ENCODE data around the gene RIMS1. TPM values are rescaled to one million over a fixed set of nuclear protein-coding genes. Genes with fewer than 3 reads are reported as not detected.

The RIMS1 gene
- total RNA-seq, 1 experiment from 2014 or later: not detected

GRCh38 chr6:72182337-72183246 lies 296.2 kb downstream of the RIMS1 start:
- in situ Hi-C loops (cut with HindIII; ENCODE audit: low pct_unique_long_range_greater_than_20kb, low sequenced_read_pairs): no loop called here

GRCh38 chr6:72203983-72204382 lies 317.6 kb downstream of the RIMS1 start:
- in situ Hi-C loops (cut with HindIII; ENCODE audit: low pct_unique_long_range_greater_than_20kb, low sequenced_read_pairs): no loop called here

More at GRCh38 chr6:72182337-72183246, 296.2 kb downstream of the RIMS1 start:
- no peak for DNase-seq (ENCODE audit: low read depth, low spot score)

GRCh38 chr6:72205500-72205899 lies 319.1 kb downstream of the RIMS1 start:
- in situ Hi-C loops (cut with HindIII; ENCODE audit: low pct_unique_long_range_greater_than_20kb, low sequenced_read_pairs): no loop called here
- DNase-seq (ENCODE audit: low read depth, low spot score): no peak

More at GRCh38 chr6:72203983-72204382, 317.6 kb downstream of the RIMS1 start:
- DNase-seq (ENCODE audit: low read depth, low spot score): no peak

- in situ Hi-C loops (cut with HindIII; ENCODE audit: low pct_unique_long_range_greater_than_20kb, low sequenced_read_pairs): no loop called here
- DNase-seq (ENCODE audit: low read depth, low spot score): no peak
Measured at GRCh38 chr6:72206606-72207005, 320.3 kb downstream of the RIMS1 start.

GRCh38 chr6:72212686-72213085 lies 326.3 kb downstream of the RIMS1 start:
- DNase-seq (ENCODE audit: low read depth, low spot score): no peak
- in situ Hi-C loops (cut with HindIII; ENCODE audit: low pct_unique_long_range_greater_than_20kb, low sequenced_read_pairs): no loop called here

- in situ Hi-C loops (cut with HindIII; ENCODE audit: low pct_unique_long_range_greater_than_20kb, low sequenced_read_pairs): no loop called here
- no peak for DNase-seq (ENCODE audit: low read depth, low spot score)
Measured at GRCh38 chr6:72213654-72214053, 327.3 kb downstream of the RIMS1 start.

GRCh38 chr6:72216222-72217068 lies 330.1 kb downstream of the RIMS1 start:
- in situ Hi-C loops (cut with HindIII; ENCODE audit: low pct_unique_long_range_greater_than_20kb, low sequenced_read_pairs): no loop called here
- DNase-seq (ENCODE audit: low read depth, low spot score): no peak

GRCh38 chr6:72217626-72218025 lies 331.3 kb downstream of the RIMS1 start:
- in situ Hi-C loops (cut with HindIII; ENCODE audit: low pct_unique_long_range_greater_than_20kb, low sequenced_read_pairs): no loop called here
- DNase-seq (ENCODE audit: low read depth, low spot score): no peak

- DNase-seq (ENCODE audit: low read depth, low spot score): peak; percentile 64
- in situ Hi-C loops (cut with HindIII; ENCODE audit: low pct_unique_long_range_greater_than_20kb, low sequenced_read_pairs): no loop called here
Measured at GRCh38 chr6:72218125-72218524, 331.8 kb downstream of the RIMS1 start.

GRCh38 chr6:72219536-72219935 lies 333.2 kb downstream of the RIMS1 start:
- no peak for DNase-seq (ENCODE audit: low read depth, low spot score)
- in situ Hi-C loops (cut with HindIII; ENCODE audit: low pct_unique_long_range_greater_than_20kb, low sequenced_read_pairs): no loop called here

GRCh38 chr6:72238021-72238420 lies 351.7 kb downstream of the RIMS1 start:
- no peak for DNase-seq (ENCODE audit: low read depth, low spot score)
- in situ Hi-C loops (cut with HindIII; ENCODE audit: low pct_unique_long_range_greater_than_20kb, low sequenced_read_pairs): no loop called here

GRCh38 chr6:72238900-72239299 lies 352.6 kb downstream of the RIMS1 start:
- in situ Hi-C loops (cut with HindIII; ENCODE audit: low pct_unique_long_range_greater_than_20kb, low sequenced_read_pairs): no loop called here
- no peak for DNase-seq (ENCODE audit: low read depth, low spot score)

- in situ Hi-C loops (cut with HindIII; ENCODE audit: low pct_unique_long_range_greater_than_20kb, low sequenced_read_pairs): no loop called here
- DNase-seq (ENCODE audit: low read depth, low spot score): peak; percentile 1
Measured at GRCh38 chr6:72245565-72245964, 359.2 kb downstream of the RIMS1 start.

GRCh38 chr6:72246926-72247325 lies 360.6 kb downstream of the RIMS1 start:
- in situ Hi-C loops (cut with HindIII; ENCODE audit: low pct_unique_long_range_greater_than_20kb, low sequenced_read_pairs): no loop called here
- peak; percentile 44 for DNase-seq (ENCODE audit: low read depth, low spot score)

- DNase-seq (ENCODE audit: low read depth, low spot score): no peak
- in situ Hi-C loops (cut with HindIII; ENCODE audit: low pct_unique_long_range_greater_than_20kb, low sequenced_read_pairs): no loop called here
Measured at GRCh38 chr6:72248621-72249020, 362.3 kb downstream of the RIMS1 start.

- no peak for DNase-seq (ENCODE audit: low read depth, low spot score)
- in situ Hi-C loops (cut with HindIII; ENCODE audit: low pct_unique_long_range_greater_than_20kb, low sequenced_read_pairs): no loop called here
Measured at GRCh38 chr6:72250664-72251063, 364.3 kb downstream of the RIMS1 start.

- no peak for DNase-seq (ENCODE audit: low read depth, low spot score)
- in situ Hi-C loops (cut with HindIII; ENCODE audit: low pct_unique_long_range_greater_than_20kb, low sequenced_read_pairs): no loop called here
Measured at GRCh38 chr6:72260489-72260888, 374.1 kb downstream of the RIMS1 start.

- DNase-seq (ENCODE audit: low read depth, low spot score): no peak
- in situ Hi-C loops (cut with HindIII; ENCODE audit: low pct_unique_long_range_greater_than_20kb, low sequenced_read_pairs): no loop called here
Measured at GRCh38 chr6:72261554-72261953, 375.2 kb downstream of the RIMS1 start.

Data from SK-MEL-5 (cell line).